Neuronal stem cell (in vitro differentiated cells): ENCODE results near the gene IFNA10.
A peak's percentile ranks its signal among the peaks of the same experiment; 100 is the strongest.
"Not testable (repeated sequence)": the region's sequence is repeated elsewhere in the genome, so short reads cannot be mapped to it uniquely, and the experiment has no call there.

Source experiments
- DNase-seq: peaks from one replicate; pipeline ENCODE4 v3.0.0-alpha.2; 2013; ENCODE audit warnings: low spot score
- H2AFZ ChIP-seq: one replicate; pipeline ENCODE4 v1.6.1; 2013; ENCODE audit warnings: mild to moderate bottlenecking, low read length, inconsistent platforms
- H2AK5ac ChIP-seq: 2 replicates; pipeline ENCODE4 v1.6.1; 2013; ENCODE audit warnings: low read depth, mild to moderate bottlenecking, inconsistent platforms, low read length, moderate library complexity, mixed read lengths
- H2BK120ac ChIP-seq: 2 replicates; pipeline ENCODE4 v1.6.1; 2013; ENCODE audit warnings: low read depth, mild to moderate bottlenecking, inconsistent platforms, low read length, moderate library complexity, mixed read lengths
- H2BK12ac ChIP-seq: one replicate; pipeline ENCODE4 v1.6.1; 2013; ENCODE audit warnings: low read length, inconsistent platforms
- H2BK15ac ChIP-seq: 2 replicates; pipeline ENCODE4 v1.6.1; 2013; ENCODE audit warnings: mild to moderate bottlenecking, low read length, inconsistent platforms, mixed read lengths
- H2BK5ac ChIP-seq: one replicate; pipeline ENCODE4 v1.6.1; 2013; ENCODE audit warnings: inconsistent platforms, mild to moderate bottlenecking, low read length, moderate library complexity
- H3K14ac ChIP-seq: one replicate; pipeline ENCODE4 v1.6.1; 2013; ENCODE audit warnings: low read length, inconsistent platforms
- H3K18ac ChIP-seq: 2 replicates; pipeline ENCODE4 v1.6.1; 2013; ENCODE audit warnings: low read length, inconsistent platforms
- H3K23ac ChIP-seq: 2 replicates; pipeline ENCODE4 v1.6.1; 2013; ENCODE audit warnings: low read depth, mild to moderate bottlenecking, mixed read lengths, low read length, inconsistent platforms; ENCODE audit not compliant: poor library complexity
- H3K27ac ChIP-seq: replicated peaks from 3 replicates; pipeline ENCODE4 v1.5.1; 2013; ENCODE audit warnings: low read length, inconsistent platforms
- H3K27me3 ChIP-seq, 3 experiments: 2 replicates each; pipeline ENCODE4 v1.6.1; 2013; ENCODE audit warnings: low read length in 3 of 3, mild to moderate bottlenecking in 2 of 3, inconsistent platforms in 1 of 3, low read depth in 1 of 3, mixed read lengths in 1 of 3, moderate library complexity in 1 of 3; ENCODE audit not compliant: control insufficient read depth in 3 of 3, insufficient read depth in 3 of 3
- H3K36me3 ChIP-seq, 2 donors: replicated peaks in 1 of 2; 2 replicates each; pipeline ENCODE4 v1.6.1; 2013; ENCODE audit warnings: low read length in 2 of 2; ENCODE audit not compliant: control insufficient read depth in 2 of 2, insufficient read depth in 2 of 2
- H3K4ac ChIP-seq: 2 replicates; pipeline ENCODE4 v1.6.1; 2013; ENCODE audit warnings: inconsistent platforms, mild to moderate bottlenecking, low read length, moderate library complexity
- H3K4me1 ChIP-seq, 2 donors: 1 replicate in 1 of 2; 2 replicates in 1 of 2; pipeline ENCODE4 v1.6.1; 2013; ENCODE audit warnings: low read length in 2 of 2, low read depth in 1 of 2; ENCODE audit not compliant: control insufficient read depth in 2 of 2, insufficient read depth in 1 of 2
- H3K4me2 ChIP-seq: one replicate; pipeline ENCODE4 v1.6.1; 2013; ENCODE audit warnings: mild to moderate bottlenecking, low read length, inconsistent platforms; ENCODE audit not compliant: insufficient read depth, poor library complexity, severe bottlenecking
- H3K4me3 ChIP-seq, 2 donors: 2 replicates each; pipeline ENCODE4 v1.5.1; 2013; ENCODE audit warnings: low read length in 2 of 2, mild to moderate bottlenecking in 2 of 2, inconsistent platforms in 1 of 2, moderate library complexity in 1 of 2
- H3K79me1 ChIP-seq: one replicate; pipeline ENCODE4 v1.6.1; 2013; ENCODE audit warnings: low read depth, mild to moderate bottlenecking, inconsistent platforms, low read length, moderate library complexity
- H3K9ac ChIP-seq: one replicate; pipeline ENCODE4 v1.6.1; 2013; ENCODE audit warnings: mild to moderate bottlenecking, low read depth, low read length, inconsistent platforms; ENCODE audit not compliant: poor library complexity
- H3K9me3 ChIP-seq, 2 donors: replicated peaks in 1 of 2; 2 replicates each; pipeline versions ENCODE3 to v1.6.1; 2013; ENCODE audit warnings: low read length in 2 of 2, mild to moderate bottlenecking in 2 of 2, inconsistent platforms in 1 of 2, low read depth in 1 of 2, mixed read lengths in 1 of 2, moderate library complexity in 1 of 2; ENCODE audit not compliant: control insufficient read depth in 2 of 2, insufficient read depth in 1 of 2
- H4K8ac ChIP-seq: one replicate; pipeline ENCODE4 v1.6.1; 2013; ENCODE audit warnings: low read depth, mild to moderate bottlenecking, inconsistent platforms, low read length, moderate library complexity
- H4K91ac ChIP-seq: one replicate; pipeline ENCODE4 v1.6.1; 2013; ENCODE audit warnings: low read length, low read depth, mild to moderate bottlenecking, inconsistent platforms; ENCODE audit not compliant: poor library complexity
- WGBS, 2 donors: extraction: QIAGEN DNeasy Blood & Tissue Kit; methylation state at CpG; one replicate each; pipeline ENCODE4 v1.1.7; 2013; ENCODE audit warnings: missing lambda C conversion rate in 2 of 2, mixed read lengths in 1 of 2; ENCODE audit not compliant: insufficient read length in 2 of 2, insufficient replicate concordance in 1 of 2; ENCODE audit errors: extremely low coverage in 2 of 2; 5-methylcytosine and 5-hydroxymethylcytosine counted together

Gene IFNA10

DNA sequence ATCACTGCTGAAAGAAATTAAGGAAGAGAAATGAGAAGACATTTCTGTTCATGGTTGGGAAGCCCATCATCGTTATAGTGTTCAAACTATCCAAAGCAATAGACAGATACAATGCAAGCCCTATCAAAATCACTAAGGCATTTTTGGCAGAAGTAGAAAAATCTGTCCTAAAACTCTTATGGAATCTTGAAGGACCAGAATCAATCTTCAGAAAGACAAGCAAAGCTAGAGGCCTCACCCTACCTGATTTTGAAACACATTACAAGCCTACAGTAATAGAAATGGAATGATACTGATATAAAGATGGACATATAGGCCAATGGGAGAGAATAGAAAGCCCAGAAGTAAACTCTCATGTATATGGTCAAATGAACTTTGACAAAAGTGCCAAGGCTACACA, 35.6 kb downstream of the IFNA10 start:
- Histone ChIP-seq H2BK12ac (no peak overlapping the region), H4K91ac (no peak overlapping the region), H3K4me2 (no peak overlapping the region), H3K4me3 (no peak overlapping the region), H2BK120ac (no peak overlapping the region), H3K27me3 (peaks cover 0 to 3% (median 0%) of the 10 kb centered on the region in 3 experiments), H4K8ac (no peak overlapping the region), H3K27ac (no peak overlapping the region), H3K9me3 (no peaks in the 10 kb centered on the region), H3K4me1 (no peaks in the 10 kb centered on the region), H2BK15ac (no peak overlapping the region), H2BK5ac (no peak overlapping the region), H3K14ac (no peak overlapping the region), H2AFZ (no peak overlapping the region), H3K23ac (no peak overlapping the region), H3K79me1 (no peaks in the 10 kb centered on the region), H3K18ac (no peak overlapping the region), H3K36me3 (no peaks in the 10 kb centered on the region), H3K9ac (no peak overlapping the region), H2AK5ac (no peak overlapping the region), H3K4ac (no peak overlapping the region)
- no peak for DNase-seq
- WGBS, 2 donors, result no CpG with 5 or more reads among the region's 1 CpG

- H3K36me3 ChIP-seq, H2BK5ac ChIP-seq, H2BK120ac ChIP-seq, H2BK15ac ChIP-seq, H3K27me3 ChIP-seq, H3K14ac ChIP-seq, H3K9ac ChIP-seq, H3K4me1 ChIP-seq, H3K4me3 ChIP-seq, H4K91ac ChIP-seq, H3K27ac ChIP-seq, DNase-seq, H3K9me3 ChIP-seq, H2AFZ ChIP-seq, H3K4me2 ChIP-seq, H2AK5ac ChIP-seq, H2BK12ac ChIP-seq, H4K8ac ChIP-seq, H3K23ac ChIP-seq, H3K18ac ChIP-seq, H3K4ac ChIP-seq, H3K79me1 ChIP-seq: not testable (repeated sequence)
- WGBS, 2 donors, result no CpG with 5 or more reads among the region's 2 CpGs
Measured at GRCh38 chr9:21166560-21166959, 40.4 kb downstream of the IFNA10 start, which contains the start of gene IFNA21. TSS of gene IFNA21 (minus strand) at chr9:21166660. CDS start at chr9:21166612, 48 bp downstream.

DNA sequence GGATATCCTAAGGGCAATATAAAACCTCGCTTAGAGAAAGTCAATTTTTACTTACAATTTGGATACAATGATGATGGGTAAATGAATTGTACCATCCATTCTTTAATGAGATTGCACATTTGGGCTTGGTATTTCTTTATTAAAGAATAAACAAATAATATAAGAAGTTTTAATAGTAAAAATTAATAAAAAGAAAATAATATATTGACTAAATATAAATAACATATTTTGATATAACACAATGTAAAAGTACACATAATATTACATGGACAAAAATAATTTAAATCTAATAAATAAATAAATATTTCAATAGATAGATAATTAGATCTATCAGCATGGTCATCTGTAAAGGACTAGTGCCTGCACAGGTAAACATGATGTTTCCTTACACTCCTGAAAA, 41.4 kb downstream of the IFNA10 start:
- no peak overlapping the region for H3K27ac ChIP-seq
- no peaks in the 10 kb centered on the region for H3K9me3 ChIP-seq
- no peak overlapping the region for H3K9ac ChIP-seq
- no peak overlapping the region for H2BK120ac ChIP-seq
- no peaks in the 10 kb centered on the region for H3K4me1 ChIP-seq
- no peak overlapping the region for H2AK5ac ChIP-seq
- DNase-seq, result no peak
- no peak overlapping the region for H3K4ac ChIP-seq
- no peak overlapping the region for H3K18ac ChIP-seq
- no peak overlapping the region for H2BK5ac ChIP-seq
- no peak overlapping the region for H2BK12ac ChIP-seq
- no peak overlapping the region for H2AFZ ChIP-seq
- H4K8ac ChIP-seq, result no peak overlapping the region
- no peaks in the 10 kb centered on the region for H3K27me3 ChIP-seq
- no peak overlapping the region for H3K4me3 ChIP-seq
- H3K4me2 ChIP-seq, result no peak overlapping the region
- H3K23ac ChIP-seq, result no peak overlapping the region
- H3K79me1 ChIP-seq, result no peaks in the 10 kb centered on the region
- no peak overlapping the region for H2BK15ac ChIP-seq
- WGBS, 2 donors, result no CpG with 5 or more reads among the region's 1 CpG
- no peaks in the 10 kb centered on the region for H3K36me3 ChIP-seq
- no peak overlapping the region for H4K91ac ChIP-seq
- H3K14ac ChIP-seq, result no peak overlapping the region

- Histone ChIP-seq H3K18ac (no peak overlapping the region), H2BK5ac (no peak overlapping the region), H3K4me3 (no peak overlapping the region), H3K79me1 (no peaks in the 10 kb centered on the region), H2BK12ac (no peak overlapping the region), H2AFZ (peak overlapping the region; percentile 4), H3K14ac (no peak overlapping the region), H3K4me1 (no peaks in the 10 kb centered on the region), H3K27ac (no peak overlapping the region), H3K23ac (no peak overlapping the region), H4K91ac (no peak overlapping the region), H3K4me2 (no peak overlapping the region), H4K8ac (no peak overlapping the region), H2BK15ac (no peak overlapping the region), H3K36me3 (no peaks in the 10 kb centered on the region), H3K9me3 (no peaks in the 10 kb centered on the region), H3K9ac (no peak overlapping the region), H3K27me3 (no peaks in the 10 kb centered on the region), H2AK5ac (no peak overlapping the region), H2BK120ac (no peak overlapping the region), H3K4ac (no peak overlapping the region)
- no CpG with 5 or more reads among the region's 1 CpG for WGBS, 2 donors
- DNase-seq, result no peak
Measured at GRCh38 chr9:21160178-21160577, 46.8 kb downstream of the IFNA10 start.
